ENCODE measurements around the gene LHFPL6.

Gene LHFPL6

DNA sequence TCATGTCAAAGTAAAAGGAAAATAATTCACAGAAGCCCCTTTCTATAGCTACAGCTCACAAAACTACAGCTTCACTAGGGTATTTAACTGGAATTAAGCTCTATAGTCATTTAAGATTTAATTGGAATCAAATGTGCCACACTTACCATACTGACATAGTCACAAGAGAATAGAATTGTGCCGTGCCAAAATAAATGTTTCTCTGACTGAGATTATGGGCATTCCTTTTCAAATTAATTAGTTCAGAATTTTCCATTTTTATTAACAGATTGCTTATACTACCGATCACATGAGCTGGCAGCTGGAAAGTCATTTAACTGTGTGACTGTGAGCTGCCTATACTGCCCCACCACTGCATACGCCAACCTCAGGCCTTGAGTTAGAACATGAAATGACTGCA lies 108.4 kb downstream of the LHFPL6 start:
- no peak for DNase-seq
- intact Hi-C loops (cut with DNase I): no loop called here

DNA sequence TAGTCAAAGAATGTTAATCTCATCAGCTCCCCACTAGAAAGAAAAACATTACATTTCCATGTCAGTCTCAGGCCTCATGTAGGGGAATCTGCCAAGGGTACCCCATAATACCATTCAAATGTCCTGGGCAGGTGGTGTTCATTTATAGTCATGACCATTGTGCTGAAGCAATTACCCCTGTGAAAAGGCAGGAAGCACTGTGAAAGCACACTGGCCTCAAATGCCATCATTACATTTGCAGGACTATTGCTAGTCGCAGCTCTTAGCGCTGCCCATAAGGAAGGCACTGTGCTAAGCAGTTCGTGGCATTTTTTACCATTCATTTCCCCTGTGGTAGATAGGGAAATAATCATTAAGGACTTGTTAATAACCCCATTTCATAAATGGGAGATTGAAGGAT lies 109.0 kb downstream of the LHFPL6 start:
- intact Hi-C loops (cut with DNase I): no loop called here
- DNase-seq: no peak

DNA sequence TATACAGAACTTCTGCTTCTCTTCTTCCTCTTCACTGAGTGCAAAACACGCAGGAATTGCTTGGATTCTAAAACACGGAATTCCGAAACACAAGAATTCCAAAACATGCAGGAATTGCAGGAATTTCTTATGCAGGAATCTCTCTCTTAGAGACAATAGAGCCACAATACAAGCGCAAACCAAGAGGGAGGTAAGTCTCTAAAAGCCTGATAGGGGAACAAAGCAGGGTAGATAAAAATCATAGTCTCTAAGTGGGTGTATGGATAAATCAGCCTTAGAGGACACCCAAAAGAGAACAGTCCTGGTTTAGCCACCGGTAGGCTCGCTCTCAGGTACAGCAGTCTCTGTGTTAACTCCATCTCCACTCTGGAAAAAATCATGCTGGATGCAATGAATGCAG lies 112.9 kb downstream of the LHFPL6 start:
- intact Hi-C loops (cut with DNase I): no loop called here
- no peak for DNase-seq

DNA sequence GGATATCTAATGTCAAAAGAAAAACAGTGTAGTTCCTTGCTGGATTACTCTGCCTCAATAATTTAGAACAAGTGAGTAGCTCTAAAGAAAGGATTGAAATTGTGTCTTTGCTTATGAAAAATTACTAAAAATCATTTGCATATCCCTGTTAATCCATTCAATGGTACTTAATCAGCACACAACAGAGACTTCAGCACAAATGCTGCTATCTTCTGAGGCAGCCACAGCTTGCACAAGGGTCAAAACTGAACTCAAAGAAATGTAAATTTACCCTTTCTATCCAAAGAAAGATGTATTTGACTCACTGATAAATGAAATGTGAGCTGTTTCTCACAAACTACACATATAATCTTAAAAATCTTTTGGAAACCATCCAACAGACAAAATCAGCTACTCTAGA lies 116.2 kb downstream of the LHFPL6 start:
- no peak for DNase-seq

DNA sequence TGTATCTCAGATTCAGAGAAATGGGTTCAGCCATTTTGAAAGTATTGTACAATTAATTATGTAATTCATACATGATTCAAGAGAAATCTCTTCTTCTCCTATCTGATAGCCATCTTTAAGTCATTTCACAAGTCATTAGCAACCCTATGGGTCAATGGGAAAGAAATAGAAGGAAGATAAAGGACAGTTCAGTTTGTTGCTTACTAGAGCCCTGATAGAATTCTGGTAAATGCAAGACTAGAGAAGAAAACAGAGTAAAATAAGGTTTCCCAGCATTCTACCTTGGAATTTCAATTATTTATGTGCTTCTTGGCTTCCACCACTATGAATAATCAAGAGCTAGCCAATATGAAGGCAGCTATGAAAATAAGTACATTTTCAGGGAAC lies 117.7 kb downstream of the LHFPL6 start:
- intact Hi-C loops (cut with DNase I): no loop called here
- DNase-seq: no peak

More for the DNA sequence above, 116.2 kb downstream of the LHFPL6 start:
- intact Hi-C loops (cut with DNase I): no loop called here

DNA sequence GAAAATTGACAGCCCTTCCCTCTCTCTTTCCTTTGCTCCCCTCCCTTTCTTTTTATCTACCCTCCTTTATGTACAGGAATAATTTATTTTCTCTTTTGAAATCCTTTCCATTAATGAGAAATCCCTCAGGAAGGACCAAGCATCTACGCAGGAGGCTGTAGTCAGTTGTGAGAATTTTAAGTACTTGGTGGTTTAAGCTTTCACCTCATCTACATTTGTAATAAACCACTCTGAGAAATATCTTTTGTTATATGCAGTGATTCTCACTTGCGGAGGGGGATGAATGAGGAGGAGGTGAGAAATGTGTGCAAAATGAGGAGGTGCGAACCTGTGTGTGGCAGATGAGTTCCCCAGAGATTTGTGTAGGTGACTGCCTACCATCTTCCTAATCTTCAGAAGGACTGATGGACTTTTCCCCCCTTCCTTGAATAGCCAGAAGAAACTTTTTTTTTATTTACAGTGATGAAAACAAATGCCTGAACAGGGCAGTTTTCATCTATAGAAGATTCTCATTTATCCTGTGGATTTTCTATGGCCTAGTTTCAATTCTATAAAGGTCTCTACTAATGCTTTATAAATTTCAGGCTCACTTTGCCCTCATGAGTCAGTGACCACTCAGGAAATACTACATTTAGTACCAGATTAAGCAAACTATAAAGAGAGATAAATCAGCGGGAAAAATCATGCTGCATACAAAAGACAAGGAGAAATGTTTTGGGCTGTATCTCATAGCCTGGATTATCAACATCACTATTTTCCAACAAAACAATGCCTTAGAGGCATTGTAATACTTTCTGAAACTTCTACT lies 118.3 kb downstream of the LHFPL6 start:
- intact Hi-C loops (cut with DNase I): no loop called here
- DNase-seq: peak in 22 of 42 donors; percentile 3 to 74 (median 26)

DNA sequence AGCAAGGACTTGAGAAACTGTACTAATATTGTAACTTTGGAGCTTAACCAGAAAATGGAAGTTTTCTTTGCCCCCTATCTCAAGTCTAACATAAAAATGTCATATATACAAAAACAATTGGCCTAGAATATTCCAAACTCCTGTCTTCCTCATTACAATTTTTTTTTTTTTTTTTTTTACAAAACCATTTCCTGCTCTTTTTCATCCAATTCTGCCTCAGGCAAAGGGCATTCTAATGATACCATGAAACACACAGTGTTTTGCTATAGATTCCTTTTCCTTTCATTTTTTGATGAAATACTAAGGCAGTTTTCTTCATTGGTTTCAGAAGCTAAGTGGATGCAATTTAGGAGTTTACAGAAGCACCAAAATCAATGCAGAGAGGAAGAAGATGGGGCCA lies 119.7 kb downstream of the LHFPL6 start:
- intact Hi-C loops (cut with DNase I): no loop called here
- DNase-seq: no peak

DNA sequence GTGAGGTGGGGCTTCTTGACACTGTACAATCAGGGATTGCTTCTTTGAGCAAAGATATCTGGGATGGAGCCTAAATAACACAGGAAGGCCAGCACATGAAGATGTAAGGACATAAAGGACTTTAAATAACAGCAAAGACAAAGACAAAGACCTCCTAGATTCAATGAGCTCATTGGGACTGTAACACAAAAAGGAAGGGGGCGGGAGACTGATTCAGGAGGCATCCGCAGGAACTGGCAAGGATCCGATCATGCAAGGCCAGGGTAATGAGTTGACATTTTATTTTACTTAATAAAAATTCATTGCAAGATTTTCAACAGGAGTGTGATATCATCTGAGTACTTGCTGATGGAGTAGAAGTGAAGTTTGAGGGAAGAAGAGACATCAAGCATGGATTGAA lies 121.5 kb downstream of the LHFPL6 start:
- intact Hi-C loops (cut with DNase I): no loop called here
- DNase-seq: no peak

DNA sequence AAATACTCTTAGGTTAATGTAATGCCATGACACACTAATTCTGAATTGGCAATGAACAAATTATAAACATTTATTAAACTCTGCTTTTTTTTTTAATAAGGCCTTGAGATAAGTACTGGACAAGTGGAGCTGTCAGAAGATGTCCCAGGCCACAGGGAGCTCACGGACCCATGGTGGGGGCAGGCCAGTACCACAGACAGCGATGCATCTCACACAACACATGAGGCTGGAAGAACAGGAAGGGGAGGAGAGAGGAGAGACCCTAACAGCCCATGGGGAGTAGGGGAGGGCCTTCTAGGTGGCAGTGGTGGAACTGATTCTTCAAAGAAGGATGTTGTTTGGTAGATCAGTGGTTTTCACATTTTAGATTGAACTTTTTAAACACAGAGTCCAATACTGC lies 128.4 kb downstream of the LHFPL6 start:
- intact Hi-C loops (cut with DNase I): no loop called here
- no peak for DNase-seq

DNA sequence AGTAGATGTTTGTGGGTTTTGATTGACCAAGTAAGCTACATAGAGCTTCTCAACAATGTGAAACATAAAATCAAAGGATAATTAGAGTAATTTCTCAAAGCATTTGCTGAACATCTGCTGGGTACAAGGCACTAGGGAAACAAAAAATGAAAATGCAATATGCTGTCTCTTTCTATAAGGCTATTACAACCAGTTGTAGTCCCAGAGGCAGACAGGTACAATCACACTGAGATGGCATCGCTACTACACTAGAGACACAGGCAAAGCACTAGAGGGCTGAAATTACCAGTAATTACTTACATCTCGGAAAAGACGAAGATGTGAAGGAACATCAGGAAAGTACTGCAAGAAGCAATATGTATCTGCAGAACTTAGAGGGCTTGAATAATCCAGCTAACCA lies 133.3 kb downstream of the LHFPL6 start:
- no peak for DNase-seq
- intact Hi-C loops (cut with DNase I): no loop called here

DNA sequence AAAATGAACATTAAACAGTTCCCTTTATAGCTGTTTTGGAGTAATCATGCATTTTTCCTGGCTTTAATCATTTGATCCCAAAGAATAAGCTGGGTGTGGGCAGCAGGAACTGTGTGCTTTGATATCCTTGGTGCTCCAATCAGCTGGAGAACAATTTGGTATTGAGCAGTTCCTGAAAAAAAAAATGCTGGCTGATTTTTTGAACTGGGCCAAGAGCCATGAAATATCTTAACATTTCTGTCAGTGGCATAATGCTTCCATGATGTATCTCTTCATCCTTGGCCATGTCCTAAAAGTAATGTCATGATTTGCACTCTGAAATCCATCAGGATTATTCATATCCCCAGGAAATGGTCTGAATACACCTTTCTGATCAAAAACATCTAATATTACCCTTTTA lies 134.7 kb downstream of the LHFPL6 start:
- intact Hi-C loops (cut with DNase I): no loop called here
- no peak for DNase-seq

DNA sequence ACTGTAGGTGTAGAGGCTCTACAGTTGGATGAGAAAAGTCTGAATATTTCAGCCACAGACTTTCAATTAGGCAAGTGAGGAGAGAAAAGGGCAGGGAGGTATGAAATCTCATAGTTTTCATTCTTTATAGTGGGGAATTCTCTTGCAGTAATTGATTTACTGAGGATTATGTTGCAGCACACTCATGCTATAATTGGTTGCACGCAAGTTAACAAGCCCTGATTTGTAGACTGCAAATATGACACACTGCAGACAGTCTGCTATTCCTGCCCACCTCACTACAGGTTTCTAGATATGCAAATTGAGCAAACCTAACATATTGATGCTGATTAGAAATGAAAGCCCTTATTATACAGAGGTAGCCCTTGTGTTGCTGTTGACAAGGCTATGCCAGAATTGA lies 139.4 kb downstream of the LHFPL6 start:
- intact Hi-C loops (cut with DNase I): no loop called here
- DNase-seq: no peak

DNA sequence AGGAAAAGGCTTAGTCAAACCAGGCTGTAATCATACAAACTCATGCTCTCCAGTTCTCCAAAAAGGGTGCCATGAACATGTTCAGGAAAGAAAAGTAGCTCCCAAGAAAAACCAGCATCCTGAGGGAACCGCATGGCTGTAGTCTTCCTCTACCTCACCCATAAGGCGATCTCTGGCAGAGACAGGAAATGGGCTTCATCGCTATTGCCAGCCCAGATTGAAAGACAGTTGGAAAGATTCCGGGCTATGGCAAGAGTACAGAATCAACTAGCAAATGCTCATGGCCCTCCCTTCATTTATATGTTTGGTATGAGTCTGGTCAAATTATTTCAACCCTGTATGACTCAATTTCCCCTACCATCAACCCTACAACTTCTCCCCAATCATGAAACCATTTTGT lies 140.1 kb downstream of the LHFPL6 start:
- no peak for DNase-seq
- intact Hi-C loops (cut with DNase I): no loop called here

DNA sequence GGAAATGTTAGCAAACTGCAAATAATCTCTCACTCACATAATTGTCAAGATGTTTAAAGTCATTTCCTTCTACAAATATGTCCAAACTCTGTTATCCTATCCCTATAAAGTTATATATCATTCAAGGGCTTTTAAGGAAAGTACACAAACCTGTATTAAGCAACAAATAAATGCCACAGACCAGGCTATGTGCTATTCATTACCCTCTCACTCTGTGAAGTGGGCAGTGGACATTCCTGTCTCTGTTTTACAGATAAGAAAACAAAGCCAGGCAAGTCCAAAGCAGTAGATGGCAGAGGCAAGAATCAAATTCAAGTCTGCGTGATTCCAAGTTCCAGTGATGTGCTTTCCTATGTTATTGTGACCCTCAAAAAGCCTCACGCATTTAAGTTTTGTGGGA lies 140.6 kb downstream of the LHFPL6 start:
- DNase-seq: no peak
- intact Hi-C loops (cut with DNase I): no loop called here

DNA sequence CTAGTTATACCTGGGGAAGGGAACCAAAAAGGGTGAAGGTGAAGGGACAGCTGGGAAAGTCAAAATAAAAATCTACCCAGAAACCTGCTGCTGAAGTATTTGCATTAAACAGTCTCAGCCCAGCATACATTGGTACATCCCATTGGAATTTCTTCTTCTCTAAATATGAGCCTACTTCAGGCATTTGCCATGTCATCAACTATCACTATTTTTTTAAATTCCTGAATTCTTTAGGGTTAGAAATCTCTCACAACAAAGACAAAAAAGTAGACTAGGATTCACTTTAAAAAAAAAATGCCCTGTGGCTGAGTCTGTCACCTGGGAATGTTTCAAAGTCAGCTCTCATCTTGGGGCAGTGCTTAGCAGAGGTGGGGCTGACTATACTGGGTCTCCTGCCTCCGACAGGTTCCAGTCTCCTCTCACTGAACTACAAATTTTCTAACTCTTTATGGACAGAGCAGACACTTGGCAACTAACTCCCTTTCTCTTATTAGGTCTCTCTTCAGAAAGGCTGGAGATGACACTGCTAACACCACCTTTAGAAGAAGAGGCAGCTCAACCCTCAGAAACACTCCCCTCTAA lies 141.2 kb downstream of the LHFPL6 start:
- intact Hi-C loops (cut with DNase I): no loop called here
- DNase-seq: no peak

DNA sequence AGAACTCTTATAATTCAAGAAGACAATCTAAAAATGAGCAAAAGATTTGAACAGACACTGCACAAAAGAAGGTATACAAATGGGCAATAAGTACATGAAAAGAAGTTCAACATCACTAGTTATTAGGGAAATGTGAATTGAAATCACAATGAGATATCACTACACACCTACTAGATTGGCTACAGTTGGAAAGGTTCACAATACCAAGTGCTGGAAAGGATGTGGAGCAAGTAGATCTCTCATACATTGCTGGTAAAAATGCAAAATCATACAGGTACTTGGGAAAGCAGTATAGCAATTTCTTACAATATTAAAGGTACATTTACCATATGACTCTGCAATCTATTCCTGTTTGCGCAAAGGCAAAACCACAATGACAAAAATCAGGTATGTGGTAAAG lies 145.7 kb downstream of the LHFPL6 start:
- intact Hi-C loops (cut with DNase I): no loop called here

DNA sequence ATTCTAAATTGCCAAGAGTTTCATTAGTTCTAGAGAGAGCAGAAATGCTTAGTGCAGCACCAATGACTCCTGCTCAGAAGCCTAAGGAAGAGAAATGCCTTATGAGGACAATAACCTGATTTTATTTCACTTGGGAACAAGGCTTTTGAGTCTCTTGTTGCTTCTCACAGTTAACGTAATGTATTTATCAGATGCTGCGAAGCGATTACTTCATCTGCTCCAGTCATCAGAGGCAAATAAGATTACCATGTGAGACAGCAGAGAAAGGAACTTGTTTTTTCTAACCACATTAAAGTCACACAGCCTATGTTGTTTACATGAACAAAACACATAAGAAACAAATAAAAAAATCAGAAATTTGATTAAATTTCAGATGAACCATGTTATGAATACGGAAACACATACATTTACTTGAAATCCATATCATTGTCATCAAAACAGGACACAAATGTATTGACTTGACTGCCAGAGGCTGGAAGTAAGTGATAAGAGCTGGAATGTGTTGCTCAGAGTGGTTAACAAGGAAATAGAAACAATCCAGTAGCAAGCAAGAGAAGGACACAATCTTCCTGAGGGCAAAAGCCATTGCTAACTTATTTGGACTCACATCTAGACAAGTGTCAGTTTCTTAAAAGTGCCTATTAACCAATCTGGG lies 147.3 kb downstream of the LHFPL6 start:
- no peak for DNase-seq
- intact Hi-C loops (cut with DNase I): no loop called here

More for the DNA sequence above, 145.7 kb downstream of the LHFPL6 start:
- DNase-seq: no peak

DNA sequence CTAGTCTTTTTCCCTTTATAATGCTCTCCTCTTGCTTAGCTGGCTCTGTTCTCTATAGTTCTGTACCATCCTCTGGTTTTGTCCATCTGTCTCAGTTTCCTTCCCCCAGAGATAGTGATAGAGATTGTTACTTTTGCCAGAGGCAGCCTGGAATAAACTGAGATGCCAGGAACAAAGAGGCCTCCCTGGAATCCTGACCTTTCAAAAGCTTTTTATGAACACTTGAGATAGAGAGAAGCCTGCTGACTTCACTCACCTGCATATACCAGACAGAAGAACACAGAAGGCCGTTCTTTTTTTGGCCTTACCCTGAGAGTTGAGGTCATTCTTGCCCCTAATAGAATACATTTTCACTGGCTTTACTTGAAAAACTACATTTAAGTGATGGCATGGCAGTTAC lies 150.2 kb downstream of the LHFPL6 start:
- DNase-seq: no peak
- intact Hi-C loops (cut with DNase I): no loop called here

DNA sequence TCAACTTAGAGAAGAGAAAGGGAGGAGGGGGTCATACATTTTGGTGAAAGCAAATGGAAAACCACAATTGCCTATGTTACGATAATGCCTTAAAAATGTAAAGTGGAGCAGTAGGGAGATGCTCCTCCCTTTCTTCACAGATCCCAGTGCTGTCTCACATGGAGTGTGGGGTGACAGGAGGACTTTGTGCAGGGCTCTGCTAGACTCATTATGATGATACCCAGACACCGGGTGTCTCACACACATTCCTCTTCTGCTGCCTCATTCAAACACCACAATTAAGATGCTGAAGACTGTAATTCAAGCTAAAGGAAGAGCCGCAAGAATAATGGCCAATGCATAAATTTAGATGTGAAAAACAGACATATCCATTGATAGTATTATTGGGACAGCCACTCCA lies 150.6 kb downstream of the LHFPL6 start:
- intact Hi-C loops (cut with DNase I): no loop called here
- no peak for DNase-seq

DNA sequence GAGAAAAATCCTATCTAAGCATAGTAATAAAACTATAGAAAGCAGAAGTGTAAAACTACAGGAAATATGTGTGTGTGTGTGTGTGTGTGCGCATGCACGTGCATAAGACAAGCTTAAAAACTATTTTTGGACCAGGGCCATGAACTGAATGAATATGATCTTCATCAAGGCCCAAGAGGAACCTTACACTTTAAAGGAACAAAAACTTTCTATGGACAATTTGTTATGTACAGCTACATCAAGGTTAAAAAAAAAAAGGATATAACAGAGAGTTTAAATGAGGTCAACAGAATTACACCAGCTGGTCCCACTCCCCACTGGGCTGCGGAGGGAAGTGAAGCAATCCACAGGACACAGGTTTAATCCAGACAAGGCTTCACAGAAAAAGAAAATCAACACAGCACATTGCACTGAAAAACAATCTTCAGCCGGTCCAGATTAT lies 151.1 kb downstream of the LHFPL6 start:
- no peak for DNase-seq
- intact Hi-C loops (cut with DNase I): no loop called here

DNA sequence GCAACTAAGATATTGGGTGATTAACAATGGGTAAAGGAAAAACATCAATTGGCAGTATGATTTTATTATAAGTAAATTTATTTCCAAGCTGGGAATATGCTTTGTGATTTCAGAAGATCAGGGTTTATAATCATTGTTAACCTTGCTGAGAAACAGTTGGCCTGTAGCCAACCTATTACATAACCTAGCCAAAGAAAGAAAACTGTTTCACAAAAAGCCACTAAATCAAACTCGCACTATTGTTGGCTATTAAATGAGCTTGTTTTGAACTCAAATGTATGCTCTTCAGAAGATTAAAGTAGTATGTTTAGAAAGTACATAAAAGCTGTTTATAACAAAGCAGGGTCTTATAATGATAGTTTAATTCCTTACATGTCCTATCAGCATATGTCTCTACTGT lies 151.7 kb downstream of the LHFPL6 start:
- intact Hi-C loops (cut with DNase I): no loop called here
- peak in 1 of 42 donors; percentile 9 for DNase-seq

Data from head of caudate nucleus (tissue), 42 donors.